Activated CD8-positive, alpha-beta memory T cell treated with anti-CD3 and anti-CD28 coated beads for 48 hours (primary cell): ENCODE results near the gene KRTAP10-7.
"Not testable (repeated sequence)": the region's sequence is repeated elsewhere in the genome, so short reads cannot be mapped to it uniquely, and the experiment has no call there.

ENCODE experiments used
- DNase-seq, 3 experiments: peaks; one replicate each; pipeline ENCODE4 v3.0.0-alpha.2; 2020; ENCODE audit warnings: low read depth in 2 of 3, low spot score in 2 of 3

KRTAP10-7 gene

GRCh38 chr21:44609193-44609592 lies 8.8 kb downstream of the KRTAP10-7 start:
- DNase-seq = no peak

DNA sequence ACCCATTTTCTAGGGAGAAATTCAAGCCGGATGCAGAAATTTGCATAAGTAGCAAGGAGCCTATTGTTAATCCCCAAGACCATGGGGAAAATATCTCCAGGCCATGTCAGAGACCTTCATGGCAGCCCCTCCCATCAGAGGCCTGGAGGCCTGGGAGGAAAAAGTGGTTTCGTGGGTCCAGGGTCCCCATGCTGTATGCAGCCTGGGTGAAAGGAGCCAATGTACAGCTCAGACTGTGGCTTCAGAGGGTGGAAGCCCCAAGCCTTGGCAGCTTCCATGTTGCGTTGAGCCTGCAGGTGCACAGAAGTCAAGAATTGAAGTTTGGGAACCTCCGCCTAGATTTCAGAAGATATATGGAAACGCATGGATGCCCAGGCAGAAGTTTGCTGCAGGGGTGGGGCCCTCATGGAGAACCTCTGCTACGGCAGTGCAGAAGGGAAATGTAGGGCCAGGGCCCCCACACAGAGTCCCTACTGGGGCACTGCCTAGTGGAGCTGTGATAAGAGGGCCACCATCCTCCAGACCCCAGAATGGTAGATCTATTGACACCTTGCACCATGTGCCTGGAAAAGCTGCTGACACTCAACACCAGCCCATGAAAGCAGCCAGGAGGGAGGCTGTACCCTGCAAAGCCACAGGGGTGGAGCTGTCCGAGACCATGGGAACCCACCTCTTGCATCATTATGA lies 9.9 kb downstream of the KRTAP10-7 start:
- not testable (repeated sequence) for DNase-seq

GRCh38 chr21:44611551-44611950 lies 11.2 kb downstream of the KRTAP10-7 start:
- DNase-seq = no peak

DNA sequence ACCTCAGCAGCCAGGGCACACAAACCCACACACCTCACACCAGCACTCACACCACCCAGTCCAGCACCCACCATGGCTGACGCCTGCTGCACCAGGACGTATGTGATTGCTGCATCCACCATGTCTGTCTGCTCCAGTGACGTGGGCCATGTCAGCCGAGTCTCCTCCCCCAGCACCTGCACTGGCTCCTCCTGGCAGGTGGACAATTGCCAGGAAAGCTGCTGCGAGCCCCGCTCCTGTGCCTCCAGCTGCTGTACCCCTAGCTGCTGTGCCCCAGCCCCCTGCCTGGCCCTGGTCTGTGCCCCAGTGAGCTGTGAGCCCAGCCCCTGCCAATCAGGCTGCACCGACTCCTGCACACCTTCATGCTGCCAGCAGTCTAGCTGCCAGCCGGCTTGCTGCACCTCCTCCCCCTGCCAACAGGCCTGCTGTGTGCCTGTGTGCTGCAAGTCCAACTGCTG lies 11.7 kb downstream of the KRTAP10-7 start, which contains the start of gene KRTAP10-8:
Gene KRTAP10-8 (plus strand): TSS at position 51 of the 458 bp plus-strand sequence. CDS start 22 bp downstream, at position 73.
- no peak for DNase-seq

- no peak for DNase-seq
These were observed 12.4 kb downstream of the KRTAP10-7 start for GRCh38 chr21:44612669-44613229.

- DNase-seq = no peak
These were observed 13.2 kb downstream of the KRTAP10-7 start for GRCh38 chr21:44613386-44614155.

DNA sequence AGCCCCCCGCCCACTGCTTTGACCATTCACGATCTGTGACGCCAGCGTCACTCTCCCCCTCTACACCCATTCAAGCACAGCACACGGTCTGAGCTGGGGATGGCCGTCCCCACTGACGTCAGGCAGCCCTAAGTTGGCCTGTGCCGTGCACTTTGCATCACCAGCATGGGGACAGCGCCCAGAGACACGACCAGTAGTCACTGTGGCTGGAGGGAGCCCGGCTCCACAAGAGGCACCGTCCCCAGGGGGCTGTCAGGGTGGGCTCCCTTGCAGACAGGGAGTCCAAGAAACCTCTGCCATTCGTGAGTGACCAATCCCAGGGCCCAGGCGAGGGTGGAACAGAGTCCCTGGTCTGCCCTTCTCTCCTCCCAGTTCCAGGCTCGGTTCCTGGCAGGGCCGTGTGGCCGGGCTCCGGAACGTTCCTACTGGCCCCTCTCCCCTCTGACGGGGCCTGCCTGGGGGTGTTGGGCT lies 13.8 kb downstream of the KRTAP10-7 start:
- no peak for DNase-seq

- DNase-seq = no peak
These were observed 14.6 kb downstream of the KRTAP10-7 start for GRCh38 chr21:44614961-44615391.

DNA sequence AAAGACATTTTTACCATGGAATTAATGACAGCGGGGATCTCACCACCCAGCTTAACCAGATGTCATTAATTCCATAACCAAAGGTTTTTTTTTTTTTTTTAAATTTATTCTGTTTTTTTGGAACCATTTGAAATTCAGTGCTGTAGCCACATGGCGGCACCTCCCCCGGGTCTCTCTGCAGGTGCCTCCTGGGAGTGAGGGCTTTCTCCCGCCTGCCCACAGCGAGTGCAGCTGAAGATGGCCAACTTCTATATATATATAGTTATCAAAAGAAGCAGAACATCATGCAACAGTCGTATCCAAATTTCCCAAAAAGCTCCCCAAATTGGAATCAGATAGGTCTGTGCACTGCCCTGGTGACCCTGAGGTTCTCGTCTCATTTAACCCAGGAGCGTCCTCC lies 15.1 kb downstream of the KRTAP10-7 start:
- DNase-seq = no peak

- no peak for DNase-seq
These were observed 15.7 kb downstream of the KRTAP10-7 start for GRCh38 chr21:44615911-44616590.

DNA sequence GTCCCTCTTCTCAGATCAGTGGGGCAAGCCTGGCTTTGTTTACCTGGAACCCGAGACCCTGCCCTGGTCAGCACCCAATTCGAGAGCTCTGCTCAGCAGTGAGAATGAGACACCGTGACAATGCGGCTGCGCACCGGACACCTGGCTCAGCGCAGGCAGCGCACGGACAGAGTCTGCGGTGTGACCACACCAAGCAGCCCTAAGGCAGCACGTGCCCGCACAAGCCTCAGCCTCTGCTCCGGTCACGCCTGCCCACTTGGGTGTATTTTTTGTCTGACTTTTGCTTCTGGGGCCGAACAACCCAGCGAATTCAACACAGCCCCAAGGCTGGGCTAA lies 16.2 kb downstream of the KRTAP10-7 start:
- DNase-seq = no peak

DNA sequence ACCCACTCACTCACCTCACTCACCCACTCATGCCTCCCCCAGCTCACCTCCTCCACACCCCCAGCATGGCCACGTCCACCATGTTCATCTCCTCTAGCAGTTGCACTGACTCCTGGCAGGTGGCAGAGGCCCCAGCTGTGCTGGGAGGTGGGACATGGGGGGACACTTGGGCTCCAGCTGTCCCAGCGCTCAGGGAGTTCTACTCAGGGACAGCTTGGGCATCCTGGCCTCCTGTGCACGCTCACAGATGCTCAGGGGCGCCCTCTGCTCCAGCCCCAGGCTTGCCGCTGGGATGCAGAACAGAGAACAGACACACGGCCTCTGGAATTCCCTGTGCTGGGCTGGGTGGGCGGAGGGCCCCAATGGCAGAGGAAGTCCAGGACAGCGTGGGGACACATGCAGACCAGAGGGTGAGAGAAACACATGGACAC lies 16.7 kb downstream of the KRTAP10-7 start:
- DNase-seq = no peak

DNA sequence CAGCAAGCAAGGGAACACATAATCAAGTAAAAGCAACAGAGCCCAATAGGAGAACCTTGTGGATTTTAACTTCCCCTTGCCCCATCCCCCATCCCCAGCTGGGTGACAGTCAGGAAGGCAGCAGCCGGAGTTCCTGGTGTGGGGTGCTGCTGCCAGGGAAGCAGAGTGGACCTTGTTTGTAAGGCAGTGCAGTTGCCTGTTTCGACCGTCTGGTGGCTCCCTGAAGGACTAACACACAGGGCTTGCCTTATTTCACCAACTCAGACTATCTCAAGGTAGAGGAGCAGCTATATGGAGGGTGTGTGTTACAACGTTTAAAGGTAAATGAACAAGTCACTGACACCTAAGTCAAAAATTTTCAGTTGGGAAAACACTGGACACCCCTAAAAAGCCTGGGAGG lies 18.1 kb downstream of the KRTAP10-7 start:
- DNase-seq = no peak

DNA sequence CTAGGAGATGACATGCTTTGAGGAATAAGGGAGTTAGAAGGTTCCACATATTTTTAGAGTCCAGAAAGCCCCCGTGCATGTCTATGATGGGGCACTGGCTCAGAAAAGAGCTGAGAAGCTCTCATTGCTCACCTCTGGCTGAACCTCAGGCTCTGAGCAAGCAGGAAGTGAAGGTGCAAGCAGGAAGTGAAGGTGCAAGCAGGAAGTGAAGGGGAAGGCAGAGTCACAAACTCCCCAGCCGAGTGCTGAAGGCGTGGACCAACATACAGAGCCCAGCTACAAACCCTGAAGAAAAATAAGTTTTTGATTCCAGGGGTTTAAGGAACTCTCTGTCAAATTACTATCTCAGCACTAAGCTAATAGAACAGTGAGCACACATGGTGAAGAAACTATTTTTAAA lies 18.5 kb downstream of the KRTAP10-7 start:
- DNase-seq = peak in 1 of 3 experiments; percentile 10

- no peak for DNase-seq
These were observed 19.5 kb downstream of the KRTAP10-7 start for GRCh38 chr21:44619886-44620285.

GRCh38 chr21:44623575-44623974 lies 23.2 kb downstream of the KRTAP10-7 start:
- no peak for DNase-seq

DNA sequence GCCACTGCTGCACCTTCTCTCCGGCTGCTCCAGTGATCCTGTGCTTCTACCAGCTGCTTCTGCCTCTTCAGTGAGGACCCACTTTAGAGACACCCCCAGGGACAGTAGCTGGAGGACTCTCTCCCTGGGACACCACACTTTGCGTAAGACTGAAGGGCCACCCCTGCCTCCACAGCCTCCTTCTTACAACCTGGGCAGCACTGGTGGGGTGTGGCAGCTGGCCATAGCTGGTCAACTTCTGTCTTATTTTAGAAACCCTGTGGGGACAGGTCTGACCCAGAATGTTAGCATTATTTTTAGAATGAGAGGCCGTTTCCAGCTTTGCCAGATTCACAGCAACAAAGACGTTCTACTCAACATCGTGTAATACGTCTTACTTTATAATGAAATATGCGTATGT lies 25.4 kb downstream of the KRTAP10-7 start:
- DNase-seq = no peak

DNA sequence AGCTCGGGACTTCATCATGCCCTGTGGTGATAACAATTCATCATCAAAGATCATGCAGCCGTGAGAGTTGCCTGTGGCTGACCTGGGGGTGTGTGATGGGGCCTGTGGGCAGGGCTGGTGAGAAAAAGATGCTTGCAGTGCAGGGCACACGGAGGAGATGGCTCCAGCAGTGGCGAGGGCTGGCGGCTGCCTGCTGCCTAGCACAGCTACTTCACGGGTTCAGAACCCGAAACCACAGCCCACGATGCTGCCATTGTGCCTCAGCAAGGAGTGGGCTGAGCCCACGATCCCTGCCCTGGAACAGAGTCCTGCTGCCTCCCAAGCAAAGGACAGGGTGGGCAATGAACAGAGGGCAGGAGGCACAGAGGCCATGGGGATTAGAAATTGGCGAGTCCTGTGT lies 25.9 kb downstream of the KRTAP10-7 start:
- DNase-seq = no peak

DNA sequence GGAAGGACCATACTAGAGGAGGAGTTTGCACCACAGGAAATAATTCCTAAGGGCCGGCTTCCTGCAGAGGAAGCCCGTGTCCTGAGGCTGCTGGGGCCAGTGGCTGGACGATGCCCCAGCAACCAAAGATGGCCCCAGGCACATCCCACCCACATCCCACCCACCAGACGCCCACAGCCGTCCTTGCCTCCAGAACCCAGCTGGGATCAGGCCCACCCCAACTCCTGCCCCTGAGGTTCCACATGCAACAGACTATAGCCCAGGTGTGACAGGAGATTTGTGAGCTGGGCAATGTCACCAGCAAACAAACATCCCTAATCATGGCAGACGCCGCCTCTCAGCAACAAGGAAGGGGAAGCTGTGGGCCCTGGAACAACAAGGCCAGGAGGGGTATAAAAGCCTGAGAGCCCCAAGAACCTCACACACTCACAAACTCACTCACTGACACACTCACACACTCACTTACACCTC lies 26.3 kb downstream of the KRTAP10-7 start, which contains the start of gene KRTAP10-9:
Gene KRTAP10-9 (plus strand): TSS at position 421 of the 471 bp plus-strand sequence. CDS start 79 bp downstream, outside the sequence.
- DNase-seq = no peak

DNA sequence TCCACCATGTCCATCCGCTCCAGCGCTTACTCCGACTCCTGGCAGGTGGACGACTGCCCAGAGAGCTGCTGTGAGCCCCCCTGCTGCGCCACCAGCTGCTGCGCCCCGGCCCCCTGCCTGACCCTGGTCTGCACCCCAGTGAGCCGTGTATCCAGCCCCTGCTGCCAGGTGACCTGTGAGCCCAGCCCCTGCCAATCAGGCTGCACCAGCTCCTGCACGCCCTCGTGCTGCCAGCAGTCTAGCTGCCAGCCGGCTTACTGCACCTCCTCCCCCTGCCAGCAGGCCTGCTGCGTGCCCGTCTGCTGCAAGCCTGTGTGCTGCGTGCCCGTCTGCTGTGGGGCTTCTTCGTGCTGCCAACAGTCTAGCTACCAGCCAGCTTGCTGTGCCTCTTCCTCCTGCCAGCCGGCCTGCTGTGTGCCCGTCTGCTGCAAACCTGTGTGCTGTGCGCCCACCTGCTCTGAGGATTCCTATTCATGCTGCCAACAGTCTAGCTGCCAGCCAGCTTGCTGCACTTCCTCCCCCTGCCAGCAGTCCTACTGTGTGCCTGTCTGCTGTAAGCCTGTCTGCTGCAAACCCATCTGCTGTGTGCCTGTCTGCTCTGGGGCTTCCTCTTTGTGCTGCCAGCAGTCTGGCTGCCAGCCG lies 26.9 kb downstream of the KRTAP10-7 start:
- DNase-seq = not testable (repeated sequence)

DNA sequence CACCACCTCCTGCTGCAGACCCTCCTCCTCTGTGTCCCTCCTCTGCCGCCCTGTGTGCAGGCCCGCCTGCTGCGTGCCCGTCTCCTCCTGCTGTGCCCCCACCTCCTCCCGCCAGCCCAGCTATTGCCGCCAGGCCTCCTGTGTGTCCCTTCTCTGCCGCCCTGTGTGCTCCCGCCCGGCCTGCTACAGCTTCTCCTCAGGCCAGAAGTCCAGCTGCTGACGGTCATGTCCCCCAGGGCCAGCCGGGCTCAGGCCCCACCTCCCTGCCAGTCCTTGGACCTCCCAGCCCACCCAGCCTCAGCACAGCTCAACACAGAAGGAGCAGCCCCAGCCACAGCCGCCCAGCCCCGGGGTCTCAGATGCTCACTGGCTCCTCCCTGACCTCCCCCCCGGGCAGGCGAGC lies 27.4 kb downstream of the KRTAP10-7 start:
- DNase-seq = not testable (repeated sequence)
